Endodermal cell (in vitro differentiated cells): ENCODE measurements around the gene RAB3D. TPM values are rescaled to one million over a fixed set of nuclear protein-coding genes. Genes with fewer than 3 reads are reported as not detected.

Experiments used
- DNase-seq: peaks from one replicate; pipeline ENCODE4 v3.0.0-alpha.2; 2017
- H3K27ac ChIP-seq: 2 replicates; pipeline ENCODE4 v1.5.1; 2013; ENCODE audit warnings: mild to moderate bottlenecking, low read depth, low read length, moderate library complexity
- H3K27me3 ChIP-seq: 2 replicates; pipeline ENCODE4 v1.6.1; 2013; ENCODE audit warnings: mild to moderate bottlenecking, low read length, moderate library complexity; ENCODE audit not compliant: insufficient read depth, control insufficient read depth, poor library complexity, severe bottlenecking
- H3K36me3 ChIP-seq: 2 replicates; pipeline ENCODE4 v1.7.0; 2013; ENCODE audit warnings: mild to moderate bottlenecking, low read length, moderate library complexity; ENCODE audit not compliant: control insufficient read depth, insufficient read depth
- H3K4me1 ChIP-seq: one replicate; pipeline ENCODE4 v1.7.0; 2013; ENCODE audit warnings: low read length; ENCODE audit not compliant: control insufficient read depth, insufficient read depth
- H3K4me3 ChIP-seq: 2 replicates; pipeline ENCODE4 v1.5.1; 2013; ENCODE audit warnings: mild to moderate bottlenecking, low read length, moderate library complexity
- H3K9ac ChIP-seq: 2 replicates; pipeline ENCODE4 v1.6.1; 2013; ENCODE audit warnings: mild to moderate bottlenecking, low read length, moderate library complexity; ENCODE audit not compliant: poor library complexity, severe bottlenecking; ENCODE audit errors: extremely low read depth
- H3K9me3 ChIP-seq: 2 replicates; pipeline ENCODE4 v1.6.1; 2013; ENCODE audit warnings: mild to moderate bottlenecking, low read length, moderate library complexity; ENCODE audit not compliant: control insufficient read depth
- H3K27ac Mint-ChIP-seq: 2 replicates; pipeline ENCODE4 v1.8.0; 2020; ENCODE audit warnings: mixed read lengths
- H3K27me3 Mint-ChIP-seq: 2 replicates; pipeline ENCODE4 v1.8.0; 2021; ENCODE audit warnings: mild to moderate bottlenecking, mixed read lengths; ENCODE audit not compliant: insufficient read depth
- H3K36me3 Mint-ChIP-seq: 2 replicates; pipeline ENCODE4 v1.8.0; 2020; ENCODE audit warnings: low read depth, mixed read lengths
- H3K4me1 Mint-ChIP-seq: 2 replicates; pipeline ENCODE4 v1.8.0; 2020; ENCODE audit warnings: mixed read lengths
- H3K4me3 Mint-ChIP-seq: 2 replicates; pipeline ENCODE4 v1.8.0; 2020; ENCODE audit warnings: mild to moderate bottlenecking, moderate library complexity, mixed read lengths
- H3K9me3 Mint-ChIP-seq: 2 replicates; pipeline ENCODE4 v1.8.0; 2020; ENCODE audit warnings: mild to moderate bottlenecking, mixed read lengths
- CTCF ChIP-seq: fragments of 200-600 bp; sonication (generic); conservative IDR thresholded peaks from 2 replicates; pipeline ENCODE4 v1.5.0; 2021; ENCODE audit warnings: antibody characterized with exemption, mild to moderate bottlenecking
- WGBS, 2 experiments: methylation state at CpG; one replicate each; pipeline versions ENCODE4 v1.1.5 to v1.1.7; 2013; ENCODE audit warnings: missing lambda C conversion rate in 2 of 2, mixed read lengths in 1 of 2; ENCODE audit not compliant: insufficient coverage in 1 of 2, insufficient read length in 1 of 2; 5-methylcytosine and 5-hydroxymethylcytosine counted together
- long read RNA-seq, 4 experiments: library from polyadenylated mRNA in 2 of 4; library from RNA in 1 of 4; library from capped mRNA in 1 of 4; stranded (forward) in 3 of 4; unstranded in 1 of 4; transcript quantifications; one replicate each; pipeline ENCODE4 v2.0.0, GENCODE V29; 2020 to 2021; ENCODE audit warnings: inconsistent platforms in 1 of 4
- polyA plus RNA-seq, 2 experiments: library from polyadenylated mRNA; stranded (reverse); fragments of 50-300 nt; gene quantifications; one replicate each; pipeline ENCODE4 v1.2.3, GENCODE V29; 2013
- total RNA-seq, 2 donors: library from RNA; stranded (reverse); fragmentation: NEBNext Ultra II Directional in 1 of 2; extraction: Animal tissue kit (Norgen Biotek cat#: 25700) in 1 of 2; gene quantifications; 2 replicates in 1 of 2; 3 replicates in 1 of 2; pipeline ENCODE4 v1.2.1, GENCODE V29; 2021

The RAB3D gene
- total RNA-seq, result 10 to 100 TPM; 37.2 to 43.2 TPM
- polyA plus RNA-seq (2013, experiment 1 of 2), result 7.8 TPM
- polyA plus RNA-seq (2013, experiment 2 of 2), result 7.9 TPM
- long read RNA-seq, experiment 1, full-length matches to known transcripts, result 1 of 2 reads
- long read RNA-seq, experiment 1, partial matches to known transcripts, result 1 of 2 reads
- long read RNA-seq, experiment 1, other reads (novel, unspliced or antisense), result 0 of 2 reads
- long read RNA-seq, experiment 2, full-length matches to known transcripts, result 74 of 76 reads
- long read RNA-seq, experiment 2, partial matches to known transcripts, result 0 of 76 reads
- long read RNA-seq, experiment 2, other reads (novel, unspliced or antisense), result 2 of 76 reads
- long read RNA-seq, experiment 3, full-length matches to known transcripts, result 53 of 70 reads
- long read RNA-seq, experiment 3, partial matches to known transcripts, result 1 of 70 reads
- long read RNA-seq, experiment 3, other reads (novel, unspliced or antisense), result 16 of 70 reads
- long read RNA-seq, experiment 4, full-length matches to known transcripts, result 1 of 1 reads
- long read RNA-seq, experiment 4, partial matches to known transcripts, result 0 of 1 reads
- long read RNA-seq, experiment 4, other reads (novel, unspliced or antisense), result 0 of 1 reads

- Histone ChIP-seq H3K27ac (no peak within 1 kb of the TSS), H3K4me3 (peak within 1 kb of the TSS; percentile 85), H3K36me3 (peaks cover 25% of the 10 kb centered on the region), H3K9me3 (no peaks in the 10 kb centered on the region), H3K9ac (peak within 1 kb of the TSS; percentile 49), H3K4me1 (peaks cover 5% of the 10 kb centered on the region), H3K27me3 (no peaks in the 10 kb centered on the region)
- peaks cover 5% of the 10 kb centered on the region for H3K4me1 Mint-ChIP-seq
- 10 to 32% methylated on average over 12 to 53 of the region's 53 CpGs for WGBS, 2 experiments
- H3K36me3 Mint-ChIP-seq, result peaks cover 34% of the 10 kb centered on the region
- no peaks in the 10 kb centered on the region for H3K27me3 Mint-ChIP-seq
- H3K27ac Mint-ChIP-seq, result peak within 1 kb of the TSS; percentile 55
- DNase-seq, result peak; percentile 98
- no peak for TF ChIP-seq CTCF
- peaks cover 2% of the 10 kb centered on the region for H3K9me3 Mint-ChIP-seq
- H3K4me3 Mint-ChIP-seq, result peak within 1 kb of the TSS; percentile 71
These were observed at the start of gene RAB3D for GRCh38 chr19:11339254-11340098. TSS of gene RAB3D (minus strand) at chr19:11339657. CDS start at chr19:11337399, 2,258 bp downstream.

- no peak overlapping the region for H3K27ac ChIP-seq
- no peaks in the 10 kb centered on the region for H3K27me3 ChIP-seq
These were observed 47.9 kb upstream of the RAB3D start for GRCh38 chr19:11387162-11388034.

More at GRCh38 chr19:11387162-11388034, 47.9 kb upstream of the RAB3D start:
- no peaks in the 10 kb centered on the region for H3K36me3 ChIP-seq
- H3K4me3 Mint-ChIP-seq, result no peak overlapping the region
- TF ChIP-seq CTCF, result no peak
- H3K9me3 ChIP-seq, result no peaks in the 10 kb centered on the region
- no peaks in the 10 kb centered on the region for H3K36me3 Mint-ChIP-seq
- 90 to 92% methylated on average over 15 to 19 of the region's 19 CpGs for WGBS, 2 experiments
- no peak overlapping the region for H3K27ac Mint-ChIP-seq
- H3K4me1 ChIP-seq, result no peaks in the 10 kb centered on the region
- peaks cover 4% of the 10 kb centered on the region for H3K9me3 Mint-ChIP-seq
- no peak overlapping the region for H3K9ac ChIP-seq
- DNase-seq, result no peak
- no peak overlapping the region for H3K4me3 ChIP-seq
- peaks cover 3% of the 10 kb centered on the region for H3K4me1 Mint-ChIP-seq
- no peaks in the 10 kb centered on the region for H3K27me3 Mint-ChIP-seq
